HUES6 (cell line): ENCODE data around the gene PSD4.

Source experiments
- H3K27ac ChIP-seq: 2 replicates; pipeline ENCODE4 v1.7.0; 2013; ENCODE audit warnings: low read depth, mild to moderate bottlenecking, low read length, inconsistent platforms
- H3K27me3 ChIP-seq: 2 replicates; pipeline ENCODE4 v1.6.1; 2013; ENCODE audit warnings: low read length; ENCODE audit not compliant: control insufficient read depth, insufficient read depth
- H3K36me3 ChIP-seq: 2 replicates; pipeline ENCODE4 v1.6.1; 2013; ENCODE audit warnings: low read length; ENCODE audit not compliant: control insufficient read depth, insufficient read depth
- H3K4me1 ChIP-seq: 2 replicates; pipeline ENCODE4 v1.6.1; 2013; ENCODE audit warnings: low read length; ENCODE audit not compliant: control insufficient read depth, insufficient read depth
- H3K4me3 ChIP-seq: 2 replicates; pipeline ENCODE4 v1.5.1; 2013; ENCODE audit warnings: low read depth, low read length
- H3K9ac ChIP-seq: one replicate; pipeline ENCODE4 v1.6.1; 2013; ENCODE audit warnings: mild to moderate bottlenecking, low read length
- H3K9me3 ChIP-seq: 2 replicates; pipeline ENCODE4 v1.6.1; 2013; ENCODE audit warnings: low read depth, low read length; ENCODE audit not compliant: control insufficient read depth, insufficient read depth

The PSD4 gene

DNA sequence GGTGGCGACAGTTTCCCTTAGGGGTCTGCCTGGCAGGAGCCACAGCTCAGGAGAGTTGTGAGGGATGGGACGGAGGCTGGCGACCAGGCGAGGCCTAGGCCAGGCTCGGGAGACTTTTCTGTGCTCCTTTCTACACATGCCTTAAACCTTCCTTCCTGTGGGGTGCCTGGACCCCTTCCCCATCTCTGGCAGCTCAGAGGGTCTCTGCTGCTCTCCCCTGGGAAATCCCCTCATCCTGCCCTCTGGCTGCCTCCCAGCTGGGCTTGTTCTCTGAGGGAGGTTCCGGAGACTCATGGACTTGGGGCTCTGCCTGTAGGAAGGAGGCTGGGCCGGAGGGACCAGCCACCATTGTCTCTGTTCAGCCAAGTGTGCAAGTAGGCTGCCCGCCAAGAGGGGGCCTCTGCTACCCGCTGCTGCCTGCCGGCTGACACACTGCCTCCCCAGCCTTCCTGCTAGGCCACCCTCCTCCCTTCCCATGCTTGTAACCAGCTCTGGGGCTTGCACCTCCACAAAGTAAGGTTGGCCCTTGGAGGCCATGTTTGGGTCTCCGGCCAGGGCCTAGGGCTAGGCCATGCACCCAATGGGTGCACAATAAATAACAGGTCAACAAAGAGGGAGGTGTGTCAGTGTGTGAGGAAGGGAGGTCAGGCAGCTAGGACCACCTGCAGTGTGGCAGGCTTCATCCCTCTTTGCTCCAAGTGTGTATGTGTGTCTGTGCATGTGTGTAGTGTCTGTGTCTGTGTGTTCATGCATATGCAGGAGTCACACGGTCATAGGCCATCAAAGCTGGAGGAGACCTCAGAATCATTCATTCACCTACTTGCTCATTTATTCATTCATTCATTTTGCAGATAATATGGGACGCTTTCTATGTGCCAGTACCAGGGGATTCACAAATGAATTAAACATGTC, 28.8 kb downstream of the PSD4 start:
- Histone ChIP-seq H3K4me3 (no peak overlapping the region), H3K9ac (no peak overlapping the region), H3K27me3 (peaks cover 11% of the 10 kb centered on the region), H3K9me3 (no peaks in the 10 kb centered on the region), H3K36me3 (no peaks in the 10 kb centered on the region), H3K4me1 (peaks cover 4% of the 10 kb centered on the region; the same call in 1 of the 2 replicates), H3K27ac (no peak overlapping the region)

DNA sequence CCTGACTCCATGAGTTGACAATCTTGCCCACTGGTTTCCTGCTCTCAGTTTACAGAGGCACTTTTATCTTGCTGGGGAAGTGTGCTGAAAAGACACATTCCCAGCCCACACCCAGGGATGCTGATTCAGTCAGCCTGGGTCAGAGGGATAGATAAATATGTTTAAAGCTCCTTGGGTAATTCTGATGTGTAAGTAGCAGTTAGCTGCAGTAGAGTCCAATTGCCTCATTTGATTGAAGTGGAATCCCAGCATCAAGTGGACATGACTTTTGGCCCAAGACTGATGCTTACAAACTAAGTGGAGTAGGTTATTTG, 29.4 kb downstream of the PSD4 start:
- no peak overlapping the region for H3K4me3 ChIP-seq
- H3K27ac ChIP-seq = no peak overlapping the region
- H3K9me3 ChIP-seq = no peaks in the 10 kb centered on the region
- H3K4me1 ChIP-seq = peaks cover 4% of the 10 kb centered on the region; the same call in 1 of the 2 replicates
- no peak overlapping the region for H3K9ac ChIP-seq
- peaks cover 5% of the 10 kb centered on the region; the same call in 1 of the 2 replicates for H3K27me3 ChIP-seq
- no peaks in the 10 kb centered on the region for H3K36me3 ChIP-seq

DNA sequence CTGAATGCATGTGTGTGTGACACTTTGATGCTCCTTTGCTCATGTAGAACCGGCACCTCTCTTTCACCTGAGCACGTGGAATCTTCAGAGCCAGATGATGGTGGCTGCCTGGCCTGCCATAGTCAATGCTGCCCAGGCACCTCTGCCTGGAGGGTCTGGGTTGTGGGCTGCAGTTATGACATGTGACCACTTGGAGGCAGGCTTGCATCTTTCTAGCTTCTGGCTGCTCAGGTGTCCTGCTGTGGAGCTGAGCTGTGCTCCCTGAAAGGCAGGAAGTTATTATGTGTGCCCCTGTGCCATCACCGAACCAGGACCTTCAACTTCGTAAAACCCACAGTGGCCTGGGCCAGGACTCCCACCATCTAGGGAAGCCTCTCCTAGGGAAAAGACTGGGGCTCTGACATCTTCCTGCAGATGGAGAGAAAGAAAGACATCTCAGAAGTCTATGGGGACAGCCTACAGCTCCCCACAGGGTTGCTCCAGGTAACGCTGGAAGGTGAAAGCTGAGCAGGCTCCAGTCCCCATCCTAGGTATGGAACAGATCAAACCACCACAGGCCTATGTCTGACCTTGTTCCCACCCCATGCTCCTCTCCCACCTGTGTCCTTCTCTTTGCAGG, 30.2 kb downstream of the PSD4 start:
- Histone ChIP-seq H3K9ac (no peak overlapping the region), H3K4me3 (no peak overlapping the region), H3K9me3 (no peaks in the 10 kb centered on the region), H3K36me3 (no peaks in the 10 kb centered on the region), H3K27ac (no peak overlapping the region), H3K4me1 (peaks cover 4% of the 10 kb centered on the region; the same call in 1 of the 2 replicates), H3K27me3 (no peaks in the 10 kb centered on the region)

DNA sequence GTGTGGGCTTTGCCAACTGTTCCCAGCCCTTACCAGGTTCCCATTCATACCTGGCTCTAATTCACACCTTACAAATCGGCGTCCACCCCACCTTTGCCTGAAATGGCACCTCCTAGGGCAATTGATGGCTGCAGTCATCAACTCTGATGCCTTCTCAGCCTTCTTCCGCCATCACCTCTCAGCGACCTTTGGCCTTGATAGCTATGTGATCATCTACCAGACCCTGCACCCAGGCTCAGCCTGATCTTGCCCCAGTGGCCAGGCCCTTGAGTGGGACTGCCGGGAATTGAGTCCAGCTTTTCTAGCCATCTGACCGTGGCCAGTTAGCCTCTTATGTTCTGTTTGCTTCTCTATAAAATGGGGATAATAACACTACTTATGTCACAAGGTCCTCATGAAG, 32.5 kb downstream of the PSD4 start:
- no peak overlapping the region for H3K4me3 ChIP-seq
- H3K9ac ChIP-seq = no peak overlapping the region
- no peaks in the 10 kb centered on the region for H3K27me3 ChIP-seq
- H3K9me3 ChIP-seq = no peaks in the 10 kb centered on the region
- H3K4me1 ChIP-seq = peaks cover 10% of the 10 kb centered on the region; the same call in 1 of the 2 replicates
- H3K27ac ChIP-seq = no peak overlapping the region
- no peaks in the 10 kb centered on the region for H3K36me3 ChIP-seq

DNA sequence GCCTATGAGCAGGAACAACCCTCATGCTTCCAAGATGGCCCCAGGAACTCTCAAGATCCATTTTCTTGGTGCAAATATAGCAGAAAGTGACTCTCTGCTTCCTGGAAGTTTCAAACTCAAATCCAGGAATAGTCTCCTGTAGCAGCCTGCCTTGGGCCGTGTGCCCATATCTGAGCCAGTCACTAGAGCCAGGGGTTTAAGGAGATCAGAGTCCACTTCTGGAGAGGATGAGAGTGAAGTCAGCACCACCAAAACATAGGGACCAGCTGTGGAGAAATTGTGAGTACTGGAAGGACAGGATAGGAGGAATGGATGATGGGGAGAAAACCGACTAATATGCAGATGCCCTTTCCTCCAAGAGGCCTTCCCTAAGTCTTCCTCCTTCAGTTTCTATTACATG, 33.2 kb downstream of the PSD4 start:
- H3K36me3 ChIP-seq = no peaks in the 10 kb centered on the region
- H3K4me1 ChIP-seq = peaks cover 15% of the 10 kb centered on the region; the same call in 1 of the 2 replicates
- H3K9ac ChIP-seq = no peak overlapping the region
- H3K27me3 ChIP-seq = no peaks in the 10 kb centered on the region
- no peak overlapping the region for H3K27ac ChIP-seq
- no peaks in the 10 kb centered on the region for H3K9me3 ChIP-seq
- no peak overlapping the region for H3K4me3 ChIP-seq

DNA sequence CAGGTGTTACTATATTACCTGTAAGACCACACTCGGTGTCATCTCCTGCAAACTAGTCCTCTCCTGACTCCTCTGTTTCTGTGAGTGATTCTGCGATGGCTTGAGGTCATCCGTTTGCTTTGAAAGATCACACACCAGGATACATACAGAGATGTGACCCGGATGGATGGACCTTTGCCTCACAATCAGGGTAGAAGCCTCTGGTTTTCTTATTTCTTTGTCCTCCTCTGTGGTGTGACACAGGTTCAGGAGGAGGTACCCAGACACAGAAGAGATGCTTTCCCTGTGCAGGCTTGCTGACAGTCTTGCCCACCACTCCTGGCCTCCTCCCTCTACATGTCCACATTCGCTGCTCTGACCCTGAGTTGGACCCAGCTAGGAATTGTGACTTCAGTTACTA, 34.6 kb downstream of the PSD4 start:
- Histone ChIP-seq H3K9me3 (no peaks in the 10 kb centered on the region), H3K27ac (no peak overlapping the region), H3K9ac (no peak overlapping the region), H3K4me3 (no peak overlapping the region), H3K4me1 (peaks cover 23% of the 10 kb centered on the region; the same call in 1 of the 2 replicates), H3K27me3 (no peaks in the 10 kb centered on the region), H3K36me3 (no peaks in the 10 kb centered on the region)

DNA sequence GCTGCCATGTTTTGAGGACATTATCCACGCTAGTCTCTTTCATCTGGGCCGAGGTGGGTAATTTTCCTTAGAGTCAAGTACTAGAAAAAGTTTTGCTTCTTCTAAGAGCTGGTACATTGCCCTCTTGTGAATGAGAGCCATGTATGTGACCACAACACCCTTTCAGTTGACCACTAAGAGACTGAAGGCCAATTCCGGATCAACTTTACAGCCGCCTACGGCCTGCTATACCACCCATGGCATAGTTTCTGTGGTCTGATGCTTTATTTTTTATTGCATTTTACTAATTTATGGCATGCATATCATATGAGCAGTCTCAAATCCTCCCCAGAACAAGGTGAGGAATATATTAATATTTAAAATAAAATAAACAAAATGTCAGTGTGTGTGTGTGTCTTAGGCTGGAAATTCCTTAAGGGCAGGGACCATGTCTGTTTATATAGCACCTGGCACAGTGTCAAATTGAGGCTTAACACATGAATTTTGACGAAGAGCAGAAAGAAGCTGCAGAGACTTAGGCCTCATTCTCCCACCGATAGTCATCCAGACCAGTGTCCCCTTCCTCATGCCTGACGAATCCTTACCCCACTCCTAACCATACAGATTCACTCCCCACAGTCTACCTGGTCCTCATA, 35.4 kb downstream of the PSD4 start:
- no peak overlapping the region for H3K4me3 ChIP-seq
- no peaks in the 10 kb centered on the region for H3K27me3 ChIP-seq
- no peaks in the 10 kb centered on the region for H3K9me3 ChIP-seq
- H3K4me1 ChIP-seq = peaks cover 23% of the 10 kb centered on the region; the same call in 1 of the 2 replicates
- no peak overlapping the region for H3K27ac ChIP-seq
- H3K36me3 ChIP-seq = no peaks in the 10 kb centered on the region
- no peak overlapping the region for H3K9ac ChIP-seq

DNA sequence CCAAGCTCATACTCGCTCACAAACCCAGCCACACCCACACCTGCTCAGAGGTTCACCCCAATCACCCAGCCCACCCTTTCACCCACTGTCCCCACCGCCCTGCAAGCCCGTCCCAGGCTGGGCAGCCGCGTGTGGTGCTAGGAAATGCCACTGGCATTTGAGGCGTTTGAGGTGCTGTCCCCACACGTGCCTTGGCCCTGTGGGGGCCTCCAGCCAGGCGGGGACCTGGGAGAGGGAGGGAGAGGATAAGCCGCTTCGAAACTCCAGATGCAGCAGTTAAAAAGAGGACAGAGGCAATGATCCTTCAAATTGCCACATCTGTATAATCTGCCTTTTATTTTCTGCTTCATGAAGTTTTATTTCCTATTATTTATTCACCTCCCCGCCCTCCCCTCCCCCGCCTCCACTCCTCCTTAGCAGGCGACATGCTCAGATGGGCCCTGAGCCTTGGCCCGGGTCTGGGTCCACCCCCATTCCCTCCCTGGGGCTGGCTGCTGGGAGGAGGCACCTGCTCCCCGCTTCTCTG, 35.9 kb downstream of the PSD4 start:
- no peaks in the 10 kb centered on the region for H3K36me3 ChIP-seq
- H3K27ac ChIP-seq = no peak overlapping the region

DNA sequence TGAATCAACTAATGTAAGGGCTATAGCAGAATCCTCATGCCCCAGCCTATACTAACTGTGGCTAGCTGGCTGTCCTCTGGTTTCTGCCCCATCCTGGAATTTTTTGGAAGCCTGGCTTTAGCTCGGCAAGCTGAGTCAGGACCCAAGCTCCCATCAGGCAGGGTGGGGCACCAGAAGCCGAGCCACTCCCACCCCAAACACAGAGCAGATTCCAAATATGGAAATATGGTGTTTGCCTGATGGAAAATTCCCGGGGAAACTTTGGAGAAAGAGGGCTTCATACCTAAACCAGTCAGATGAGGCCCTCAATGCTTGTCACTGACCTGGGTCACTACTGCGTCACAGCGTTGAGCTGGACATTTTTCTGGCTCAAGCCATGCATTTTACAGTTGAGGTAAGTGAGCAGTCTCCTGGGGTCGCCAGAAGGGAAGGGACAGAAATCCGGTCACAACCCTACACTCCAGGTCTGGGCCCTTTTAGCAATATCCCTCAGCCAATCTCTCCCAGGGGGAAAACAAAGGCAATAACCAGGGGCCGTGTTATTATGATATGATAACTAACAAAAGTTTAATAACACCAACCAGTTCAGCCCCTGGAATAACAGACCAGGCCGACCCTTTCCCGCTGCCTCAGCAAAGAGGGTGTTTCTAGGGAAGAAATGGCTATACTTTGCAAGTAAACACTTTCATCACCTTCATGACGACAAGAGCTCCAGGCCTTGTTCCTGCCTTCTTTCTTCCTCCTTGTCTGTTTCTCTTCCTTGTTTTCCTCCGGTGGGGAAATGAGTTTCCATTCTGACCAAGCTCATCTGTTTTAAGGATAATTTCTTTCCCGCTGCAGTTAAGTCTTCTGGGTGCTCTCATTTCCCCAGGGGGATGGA, 37.7 kb downstream of the PSD4 start:
- no peaks in the 10 kb centered on the region for H3K27me3 ChIP-seq
- no peak overlapping the region for H3K27ac ChIP-seq
- H3K9ac ChIP-seq = no peak overlapping the region
- H3K36me3 ChIP-seq = no peaks in the 10 kb centered on the region
- H3K9me3 ChIP-seq = no peaks in the 10 kb centered on the region
- H3K4me3 ChIP-seq = no peak overlapping the region
- H3K4me1 ChIP-seq = peaks cover 23% of the 10 kb centered on the region; the same call in 1 of the 2 replicates

More for the DNA sequence above, 35.9 kb downstream of the PSD4 start:
- peaks cover 23% of the 10 kb centered on the region; the same call in 1 of the 2 replicates for H3K4me1 ChIP-seq
- H3K4me3 ChIP-seq = no peak overlapping the region
- no peak overlapping the region for H3K9ac ChIP-seq
- H3K27me3 ChIP-seq = no peaks in the 10 kb centered on the region
- H3K9me3 ChIP-seq = no peaks in the 10 kb centered on the region

DNA sequence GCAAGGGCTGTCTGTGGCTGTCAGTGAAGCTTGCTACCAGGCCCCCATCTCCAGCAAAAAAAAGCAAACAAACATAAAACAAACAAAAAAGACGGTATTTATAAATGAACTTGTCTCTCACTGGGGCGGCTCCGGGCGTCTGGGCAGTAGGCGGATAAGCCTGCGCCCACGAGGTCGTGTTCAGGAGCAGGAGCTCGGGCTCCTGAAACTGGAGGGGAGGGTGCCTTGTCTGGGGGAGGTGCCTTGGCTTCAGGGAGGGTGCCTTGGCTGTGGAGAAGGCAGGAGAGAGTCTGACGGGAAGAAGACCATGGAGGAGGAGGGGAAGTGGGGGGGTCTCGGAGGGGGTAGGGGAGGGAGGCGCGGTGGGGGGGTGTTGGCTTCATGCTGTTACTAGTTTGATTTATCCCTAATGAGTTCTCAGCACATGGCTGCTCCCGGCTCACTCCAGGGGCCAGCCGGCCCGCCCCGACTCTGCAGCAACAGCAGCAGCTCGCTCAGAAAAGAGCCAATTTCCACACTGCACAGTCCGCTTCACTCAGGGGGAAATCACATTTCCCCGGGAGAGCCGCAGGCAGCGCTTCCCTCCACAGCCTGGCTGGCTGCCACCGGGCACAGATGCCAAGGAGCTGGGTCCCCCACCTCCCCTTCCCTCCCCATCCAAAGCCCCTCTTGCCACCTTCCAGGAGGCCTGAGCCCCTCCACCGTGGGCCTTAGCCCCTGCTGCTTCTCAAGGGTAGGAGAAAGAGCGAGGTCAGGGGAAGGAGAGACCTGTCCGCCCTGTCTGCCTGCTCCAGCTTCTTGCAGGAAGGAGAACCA, 38.7 kb downstream of the PSD4 start:
- no peak overlapping the region for H3K9ac ChIP-seq
- H3K9me3 ChIP-seq = no peaks in the 10 kb centered on the region
- no peaks in the 10 kb centered on the region for H3K27me3 ChIP-seq
- H3K4me3 ChIP-seq = no peak overlapping the region
- no peak overlapping the region for H3K27ac ChIP-seq
- peaks cover 30% of the 10 kb centered on the region; the same call in 1 of the 2 replicates for H3K4me1 ChIP-seq
- H3K36me3 ChIP-seq = no peaks in the 10 kb centered on the region
